HEK293 (cell line): Measurements from ENCODE around the gene DENND1A.

Source experiments
- GLIS2 ChIP-seq: fragments of 450-650 bp; formaldehyde crosslinking; IDR thresholded peaks from 2 replicates; pipeline ENCODE4 v1.5.1; 2016; ENCODE audit warnings: missing biosample characterization, missing genetic modification characterization
- ZNF138 ChIP-seq: fragments of 450-650 bp; formaldehyde crosslinking; IDR thresholded peaks from 2 replicates; pipeline ENCODE4 v1.5.1; 2016; ENCODE audit warnings: missing biosample characterization, missing genetic modification characterization, borderline replicate concordance
- TF ChIP-seq, protein P1 (sequence below): fragments of 450-650 bp; formaldehyde crosslinking; IDR thresholded peaks from 2 replicates; pipeline ENCODE4 v1.5.1; 2016; ENCODE audit warnings: missing biosample characterization, missing genetic modification characterization

DNA sequence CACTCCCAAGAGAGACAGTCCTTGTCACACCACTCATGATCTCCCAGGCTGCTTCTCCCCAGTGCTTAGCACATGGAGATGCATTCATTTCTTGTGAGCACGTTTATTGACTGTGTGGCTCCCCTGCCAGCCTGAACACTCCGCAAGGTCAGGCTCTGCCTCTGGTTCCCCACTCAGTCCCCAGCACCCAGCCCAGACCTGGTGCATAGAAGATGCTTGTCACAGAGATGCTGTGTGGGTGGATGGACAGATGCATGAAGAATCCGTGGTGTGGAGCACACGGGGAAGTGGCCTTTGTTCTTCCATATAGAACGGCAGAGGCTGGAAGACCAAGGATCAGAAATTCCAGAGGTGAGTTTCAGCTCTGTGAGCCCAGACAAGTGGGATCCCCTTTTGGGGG is 587.7 kb downstream of the DENND1A start:
- TF ChIP-seq, protein P1, sequence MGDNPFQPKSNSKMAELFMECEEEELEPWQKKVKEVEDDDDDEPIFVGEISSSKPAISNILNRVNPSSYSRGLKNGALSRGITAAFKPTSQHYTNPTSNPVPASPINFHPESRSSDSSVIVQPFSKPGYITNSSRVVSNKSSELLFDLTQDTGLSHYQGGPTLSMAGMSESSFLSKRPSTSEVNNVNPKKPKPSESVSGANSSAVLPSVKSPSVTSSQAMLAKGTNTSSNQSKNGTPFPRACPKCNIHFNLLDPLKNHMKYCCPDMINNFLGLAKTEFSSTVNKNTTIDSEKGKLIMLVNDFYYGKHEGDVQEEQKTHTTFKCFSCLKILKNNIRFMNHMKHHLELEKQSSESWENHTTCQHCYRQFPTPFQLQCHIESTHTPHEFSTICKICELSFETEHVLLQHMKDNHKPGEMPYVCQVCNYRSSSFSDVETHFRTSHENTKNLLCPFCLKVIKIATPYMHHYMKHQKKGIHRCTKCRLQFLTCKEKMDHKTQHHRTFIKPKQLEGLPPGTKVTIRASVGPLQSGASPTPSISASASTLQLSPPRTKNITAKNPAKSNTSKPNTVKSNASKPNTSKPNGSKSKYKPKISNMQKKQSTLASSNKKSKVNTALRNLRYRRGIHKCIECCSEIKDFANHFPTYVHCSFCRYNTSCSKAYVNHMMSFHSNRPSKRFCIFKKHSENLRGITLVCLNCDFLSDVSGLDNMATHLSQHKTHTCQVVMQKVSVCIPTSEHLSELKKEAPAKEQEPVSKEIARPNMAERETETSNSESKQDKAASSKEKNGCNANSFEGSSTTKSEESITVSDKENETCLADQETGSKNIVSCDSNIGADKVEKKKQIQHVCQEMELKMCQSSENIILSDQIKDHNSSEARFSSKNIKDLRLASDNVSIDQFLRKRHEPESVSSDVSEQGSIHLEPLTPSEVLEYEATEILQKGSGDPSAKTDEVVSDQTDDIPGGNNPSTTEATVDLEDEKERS (tag by site-specific recombination), result no peak
- TF ChIP-seq GLIS2 (tag by site-specific recombination) (no peak), ZNF138 (tag by site-specific recombination) (no peak)
